ENCODE measurements around the gene LEO1.

DNA sequence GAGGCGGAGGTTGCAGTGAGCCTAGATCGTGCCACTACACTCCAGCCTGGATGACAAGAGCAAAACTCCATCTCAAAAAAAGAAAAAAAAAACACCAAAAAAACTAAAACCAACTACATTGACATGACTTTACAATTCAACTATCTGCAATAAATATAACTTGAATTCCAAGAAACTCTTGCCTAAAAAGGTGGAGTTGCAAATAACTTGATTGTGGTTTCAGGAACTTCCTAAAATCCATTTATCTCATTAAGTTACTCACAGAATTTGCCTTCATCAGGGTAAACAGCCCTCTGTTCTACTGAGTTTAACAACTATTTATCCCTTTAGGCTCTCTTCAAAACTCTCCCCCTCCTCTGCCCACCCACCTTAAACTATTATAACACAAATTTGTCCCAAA is 44.7 kb upstream of the LEO1 start:
- TF ChIP-seq, protein P1, sequence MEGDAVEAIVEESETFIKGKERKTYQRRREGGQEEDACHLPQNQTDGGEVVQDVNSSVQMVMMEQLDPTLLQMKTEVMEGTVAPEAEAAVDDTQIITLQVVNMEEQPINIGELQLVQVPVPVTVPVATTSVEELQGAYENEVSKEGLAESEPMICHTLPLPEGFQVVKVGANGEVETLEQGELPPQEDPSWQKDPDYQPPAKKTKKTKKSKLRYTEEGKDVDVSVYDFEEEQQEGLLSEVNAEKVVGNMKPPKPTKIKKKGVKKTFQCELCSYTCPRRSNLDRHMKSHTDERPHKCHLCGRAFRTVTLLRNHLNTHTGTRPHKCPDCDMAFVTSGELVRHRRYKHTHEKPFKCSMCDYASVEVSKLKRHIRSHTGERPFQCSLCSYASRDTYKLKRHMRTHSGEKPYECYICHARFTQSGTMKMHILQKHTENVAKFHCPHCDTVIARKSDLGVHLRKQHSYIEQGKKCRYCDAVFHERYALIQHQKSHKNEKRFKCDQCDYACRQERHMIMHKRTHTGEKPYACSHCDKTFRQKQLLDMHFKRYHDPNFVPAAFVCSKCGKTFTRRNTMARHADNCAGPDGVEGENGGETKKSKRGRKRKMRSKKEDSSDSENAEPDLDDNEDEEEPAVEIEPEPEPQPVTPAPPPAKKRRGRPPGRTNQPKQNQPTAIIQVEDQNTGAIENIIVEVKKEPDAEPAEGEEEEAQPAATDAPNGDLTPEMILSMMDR (IDR thresholded peaks at IDR 0.05): no peak
- no peak for TF ChIP-seq POLR2A (IDR thresholded peaks at IDR 0.05)
